COR-L47 (cell line): ENCODE data around the gene DENND10.
A peak's percentile ranks its signal among the peaks of the same experiment; 100 is the strongest.
"Not testable (repeated sequence)": the region's sequence is repeated elsewhere in the genome, so short reads cannot be mapped to it uniquely, and the experiment has no call there.

Experiments used
- DNase-seq: peaks from one replicate; lab custom pipeline; 2025; lab: John Stamatoyannopoulos, UW

The DENND10 gene, protein sequence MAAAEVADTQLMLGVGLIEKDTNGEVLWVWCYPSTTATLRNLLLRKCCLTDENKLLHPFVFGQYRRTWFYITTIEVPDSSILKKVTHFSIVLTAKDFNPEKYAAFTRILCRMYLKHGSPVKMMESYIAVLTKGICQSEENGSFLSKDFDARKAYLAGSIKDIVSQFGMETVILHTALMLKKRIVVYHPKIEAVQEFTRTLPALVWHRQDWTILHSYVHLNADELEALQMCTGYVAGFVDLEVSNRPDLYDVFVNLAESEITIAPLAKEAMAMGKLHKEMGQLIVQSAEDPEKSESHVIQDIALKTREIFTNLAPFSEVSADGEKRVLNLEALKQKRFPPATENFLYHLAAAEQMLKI

DNA sequence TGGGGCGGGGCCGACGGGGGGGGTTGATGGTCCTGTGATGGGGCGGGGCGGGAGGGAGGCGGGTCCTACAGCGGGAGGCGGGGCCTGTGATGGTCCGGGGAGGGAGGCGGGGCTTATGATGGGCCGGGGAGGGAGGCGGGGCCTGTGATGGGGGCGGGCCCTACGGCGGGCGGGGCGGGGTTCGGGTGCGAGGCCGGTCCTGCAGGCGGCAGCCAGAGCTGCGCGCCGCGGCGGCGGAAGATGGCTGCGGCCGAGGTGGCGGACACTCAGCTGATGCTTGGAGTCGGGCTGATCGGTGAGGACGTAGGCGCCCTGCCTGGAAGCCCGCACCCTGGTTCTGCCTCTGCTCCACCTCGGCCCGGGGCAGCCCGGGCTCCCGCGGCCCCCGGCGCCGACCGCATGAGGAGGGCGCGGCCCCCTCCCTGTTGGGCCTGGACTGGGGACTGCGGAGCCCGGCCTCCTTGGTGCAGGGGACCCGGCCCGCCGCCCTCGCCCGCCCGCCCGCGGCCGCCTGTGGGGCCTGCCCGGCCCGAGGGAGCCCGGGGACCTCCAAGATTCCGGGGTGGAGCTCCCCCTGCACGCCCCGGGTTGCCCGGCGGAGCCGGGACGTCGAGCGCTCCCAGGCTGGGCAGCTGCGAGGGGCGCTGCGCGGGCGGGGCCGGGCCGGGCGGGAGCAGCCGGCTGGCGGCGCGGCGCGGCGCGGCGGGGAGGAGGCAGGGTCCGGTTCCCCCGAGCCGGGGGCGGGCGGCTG lies at the start of gene DENND10:
DENND10 (plus strand) TSS at position 211 of the 751 bp plus-strand sequence; CDS start at position 241, 30 bp downstream.
- DNase-seq = peak; percentile 22

DNA sequence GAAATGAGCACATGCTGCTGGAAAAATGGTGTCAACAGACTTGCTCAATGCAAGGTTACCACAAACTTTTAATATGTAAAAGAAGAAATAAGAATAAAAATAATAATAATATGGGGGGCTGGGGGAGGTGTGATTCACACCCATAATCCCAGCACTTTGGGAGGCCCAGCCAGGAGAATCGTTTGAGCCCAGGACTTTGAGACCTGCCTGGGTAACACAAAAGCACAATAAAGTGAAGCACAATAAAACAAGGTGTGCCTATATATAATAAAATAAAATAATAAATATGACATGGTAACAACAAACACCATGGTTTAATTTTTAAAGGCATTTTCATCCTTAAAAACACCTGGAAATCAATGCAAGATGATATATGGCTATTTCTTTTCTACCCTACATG lies 48.4 kb upstream of the DENND10 start:
- no peak for DNase-seq

DNA sequence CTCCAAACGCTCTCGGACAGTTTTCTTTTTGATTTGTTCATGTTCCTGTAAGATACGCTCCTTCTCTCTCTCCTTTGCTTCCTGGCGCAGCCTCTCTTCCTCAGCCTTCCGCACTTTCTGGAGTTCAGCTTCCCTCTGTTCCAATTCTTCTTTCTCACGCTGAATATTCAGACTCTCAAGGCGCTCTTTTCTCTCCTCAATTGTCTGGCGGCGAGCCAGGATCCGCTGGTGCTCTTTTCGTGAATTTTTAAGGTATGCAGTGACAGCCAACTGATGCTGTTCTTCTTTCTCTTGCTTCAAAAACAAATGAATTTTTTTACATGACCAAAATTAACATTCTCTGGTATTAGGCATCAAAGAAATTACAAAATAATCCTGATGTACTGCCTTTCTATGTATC lies 45.9 kb upstream of the DENND10 start:
- no peak for DNase-seq

DNA sequence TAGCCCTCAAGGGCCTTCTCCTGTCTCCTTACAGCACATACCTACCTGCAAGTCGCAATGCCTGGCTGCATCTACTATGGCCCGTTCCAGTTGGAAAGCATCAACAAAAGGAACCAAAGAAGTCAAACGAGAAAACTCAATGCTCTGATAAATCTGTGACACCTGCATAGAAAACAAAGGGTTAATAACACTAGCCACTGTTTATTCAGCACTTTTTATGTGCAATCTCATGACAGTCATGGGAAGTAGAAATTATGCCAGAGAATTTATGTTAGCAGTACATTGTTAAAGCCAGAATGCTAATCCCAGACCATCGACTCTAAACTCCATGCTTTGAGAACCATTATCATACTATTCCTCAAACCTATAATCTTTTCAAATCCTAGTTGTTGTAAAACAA lies 44.4 kb upstream of the DENND10 start:
- no peak for DNase-seq

DNA sequence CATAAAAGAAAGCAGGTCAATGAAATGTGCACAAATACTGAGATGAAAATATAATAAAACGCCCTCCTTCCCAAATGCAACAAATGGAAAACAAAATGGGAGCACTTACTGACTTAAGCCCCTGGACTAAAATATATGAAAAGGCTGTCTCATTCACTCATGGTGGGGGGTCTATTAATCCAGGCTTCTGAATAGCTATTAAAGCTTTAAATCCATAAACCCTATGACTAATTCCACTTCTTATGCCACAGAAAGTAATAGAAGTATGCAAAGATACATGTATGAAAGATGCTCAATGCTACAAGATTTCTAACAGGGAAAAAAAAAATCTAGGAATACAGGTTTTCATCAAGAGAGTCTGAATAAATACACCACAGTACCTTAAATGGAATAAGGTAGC lies 43.8 kb upstream of the DENND10 start:
- DNase-seq = no peak

DNA sequence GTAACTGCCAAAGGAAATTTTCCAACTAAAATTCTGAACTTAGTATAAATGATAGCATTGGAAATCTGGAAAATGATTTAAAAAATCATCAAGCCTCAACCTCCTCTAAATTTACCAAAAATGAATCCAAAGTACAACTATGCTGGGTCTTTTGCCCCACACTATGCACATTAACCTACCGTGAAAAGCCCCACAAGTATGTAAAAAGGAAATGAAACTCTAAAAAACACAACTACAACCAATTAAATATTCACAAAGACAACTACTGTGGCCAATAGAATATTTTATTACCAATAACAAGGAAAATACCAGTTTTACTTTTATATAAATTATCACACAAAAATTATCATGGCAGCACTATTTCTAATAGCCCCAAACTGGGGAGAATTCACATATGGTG lies 42.6 kb upstream of the DENND10 start:
- DNase-seq = no peak

DNA sequence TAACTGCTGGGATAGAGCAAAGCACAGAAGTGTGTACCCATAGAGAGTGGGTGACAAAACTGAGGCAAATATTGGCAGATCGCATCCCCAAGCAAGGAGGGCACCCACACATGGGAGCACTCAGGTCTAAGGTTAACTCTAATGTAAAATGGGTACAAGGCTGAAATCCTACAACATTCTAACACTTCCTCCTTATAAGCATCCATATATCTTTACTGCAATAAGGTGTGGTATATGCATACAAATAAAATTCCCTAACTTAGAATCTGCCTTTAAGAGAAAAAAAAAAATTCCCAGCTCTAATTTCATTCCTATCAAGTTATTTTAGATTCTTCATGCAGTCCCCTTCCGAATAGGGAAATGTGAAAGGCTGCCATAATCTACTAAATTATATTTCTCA lies 42.0 kb upstream of the DENND10 start:
- no peak for DNase-seq

DNA sequence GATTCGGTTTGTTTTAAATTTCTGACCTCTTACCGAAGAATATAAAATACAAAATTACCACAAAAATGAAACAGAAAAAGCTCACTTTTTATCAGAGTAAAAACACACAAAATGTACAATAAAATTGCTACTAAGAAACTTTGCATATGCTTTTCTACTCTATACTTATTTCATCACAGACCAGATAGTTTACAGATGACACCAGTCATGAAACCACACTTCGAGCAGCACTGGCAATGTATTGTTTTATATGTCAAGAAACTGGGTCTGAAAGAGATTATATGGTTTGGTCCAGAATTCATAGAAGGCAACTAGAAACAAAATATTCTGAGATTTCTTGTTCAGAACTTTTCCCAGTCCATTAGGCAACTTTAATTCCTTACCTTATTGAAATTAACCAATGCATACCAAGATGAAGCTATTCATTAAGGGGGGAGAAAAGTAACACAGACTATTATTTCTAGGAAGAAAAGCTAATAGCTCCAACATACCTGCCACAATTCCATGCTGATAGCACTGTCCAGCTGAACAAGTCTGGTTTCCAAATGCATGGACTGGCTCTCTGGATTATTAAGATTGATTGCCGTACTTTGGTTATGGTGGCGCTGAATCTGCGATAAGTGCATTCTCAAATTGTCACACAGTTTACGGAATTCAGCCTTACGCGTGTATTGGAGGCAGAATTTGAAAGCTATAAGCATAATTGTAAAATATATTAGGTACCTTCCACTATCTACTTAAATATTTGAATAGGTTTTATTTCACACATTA lies 33.3 kb upstream of the DENND10 start:
- DNase-seq = no peak

DNA sequence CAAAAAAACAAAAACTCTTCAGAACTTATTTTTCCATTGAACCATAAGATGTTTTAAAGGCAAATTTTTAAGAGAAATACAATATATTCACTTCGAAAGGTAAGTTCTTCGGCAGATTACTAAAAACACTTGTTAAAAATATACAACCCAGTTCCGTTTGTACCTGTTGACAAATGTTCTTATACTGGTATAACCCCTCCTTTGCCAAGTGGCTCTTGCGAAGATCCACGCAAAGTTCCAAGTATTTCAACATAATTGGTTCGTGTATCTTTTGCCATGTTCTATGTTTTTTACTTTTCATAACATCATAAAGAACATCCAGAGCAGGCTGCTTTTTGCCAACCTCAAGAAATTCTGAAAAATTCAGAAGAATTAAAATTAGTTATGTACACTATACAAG lies 30.3 kb upstream of the DENND10 start:
- DNase-seq = no peak

DNA sequence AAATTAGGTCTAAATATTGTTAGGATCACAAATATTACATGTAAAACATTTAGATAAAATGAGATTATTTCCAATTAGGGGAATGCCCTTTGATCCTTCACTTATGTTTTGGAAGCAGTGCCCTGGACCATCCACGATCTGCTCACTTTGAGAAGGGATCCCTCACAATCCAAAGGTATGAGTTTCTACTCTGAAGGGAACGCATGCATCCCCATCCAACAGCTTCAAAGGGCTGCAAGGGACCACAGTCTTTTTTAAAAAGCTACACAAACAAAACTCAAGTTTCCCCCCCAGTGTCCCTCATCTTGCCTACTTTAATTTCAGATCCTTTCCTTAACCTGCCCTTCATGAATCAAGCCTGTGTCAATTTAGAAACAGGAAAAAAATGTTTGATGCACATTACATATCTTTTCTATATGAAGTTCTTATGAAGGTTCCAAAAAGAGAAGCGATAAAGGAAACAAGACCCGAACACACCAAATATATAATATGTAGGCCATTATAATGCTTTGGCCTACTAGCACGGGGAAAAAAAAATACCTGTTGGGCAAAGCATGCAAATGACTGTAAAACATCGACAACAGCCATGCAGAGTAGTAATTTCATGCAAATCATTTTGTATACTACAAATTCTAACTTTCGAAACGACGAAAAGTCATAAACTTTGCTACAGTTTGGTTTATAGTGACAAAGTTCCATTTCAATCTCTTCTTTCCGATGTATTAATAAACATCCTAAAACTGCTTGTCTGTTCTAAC lies 25.3 kb upstream of the DENND10 start:
- no peak for DNase-seq

DNA sequence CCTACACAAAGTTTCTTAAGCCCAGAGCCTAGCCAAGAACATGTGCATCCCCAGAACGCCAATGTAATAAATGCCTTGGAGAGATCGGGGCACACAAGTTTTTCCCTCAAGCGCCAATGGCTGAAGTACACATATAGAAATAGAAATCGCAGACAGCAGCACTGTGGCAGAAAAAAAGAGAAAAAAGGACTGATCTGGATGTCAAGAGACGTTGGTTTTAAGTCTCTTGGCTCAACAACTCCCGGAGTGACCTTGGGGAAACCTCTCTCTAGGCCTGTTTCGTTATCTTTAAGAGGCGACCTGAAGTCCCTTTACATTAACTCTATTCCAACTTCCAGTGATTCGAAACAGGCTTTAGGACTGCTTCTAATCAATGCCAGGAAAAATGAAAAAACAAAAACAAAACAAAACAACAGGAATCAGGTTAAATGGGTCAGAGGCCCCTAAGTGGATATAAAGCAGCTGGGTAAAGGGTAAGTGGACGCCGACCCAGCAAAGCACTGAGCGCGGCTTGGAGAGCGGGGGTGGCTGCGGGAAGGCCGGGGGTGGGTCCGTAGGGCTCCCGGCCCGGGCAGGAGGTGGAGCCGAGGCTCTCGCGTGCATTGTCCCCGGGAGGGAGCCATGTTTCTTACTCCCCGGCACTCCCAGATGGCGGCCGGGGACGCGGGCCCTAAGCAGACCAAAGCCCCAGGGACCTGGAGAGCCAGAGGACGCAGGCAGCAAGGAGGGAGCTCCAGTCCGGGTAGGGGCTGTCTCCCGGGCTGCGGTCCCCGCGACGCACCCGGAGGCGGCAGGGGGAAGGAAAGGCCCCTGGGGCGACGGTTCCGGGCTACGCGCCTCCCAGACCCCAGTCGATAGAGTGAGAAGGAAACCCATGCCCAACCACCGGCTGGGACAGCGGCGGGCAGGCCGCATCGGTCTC lies 24.1 kb upstream of the DENND10 start:
- DNase-seq = peak; percentile 21

DNA sequence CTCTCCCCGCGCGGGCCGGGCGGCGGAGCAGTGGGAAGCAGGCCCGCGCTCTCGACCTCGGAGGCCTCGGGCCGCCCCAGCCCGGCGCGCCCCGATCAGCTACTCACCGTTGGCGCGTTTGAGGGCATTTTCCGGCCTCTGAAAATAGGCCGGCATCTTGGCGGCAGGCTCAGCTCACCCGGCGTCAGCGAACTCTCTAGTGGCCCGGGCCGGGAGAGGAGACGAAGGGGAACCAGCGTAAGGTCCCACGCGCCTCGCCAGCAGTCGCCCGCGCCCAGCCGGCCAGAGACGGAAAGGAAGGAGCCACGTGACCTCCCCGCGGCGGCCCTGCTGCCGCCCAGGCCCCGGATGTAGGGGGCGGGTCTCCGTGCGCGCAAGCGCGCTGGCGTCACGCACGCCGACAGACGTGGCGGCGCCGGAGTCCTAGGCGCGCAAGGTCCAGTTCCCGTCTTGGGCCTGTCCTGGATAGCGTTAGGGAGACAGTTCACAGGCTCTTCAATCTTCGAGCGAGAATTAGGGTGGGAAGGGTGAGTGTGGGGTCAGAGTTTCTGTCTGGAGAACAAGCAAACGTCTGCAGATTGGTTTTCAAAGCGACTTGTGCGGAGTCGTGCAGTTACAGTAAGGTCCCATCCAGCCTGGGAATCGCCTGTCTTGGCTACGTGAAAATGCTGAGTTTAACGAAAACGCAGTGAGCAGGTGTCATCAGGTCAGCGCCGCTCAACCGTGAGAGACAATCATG lies 23.2 kb upstream of the DENND10 start, which contains the start of gene EIF3A:
EIF3A (minus strand) TSS at position 297 of the 739 bp plus-strand sequence; CDS start at position 156, 141 bp downstream.
- peak; percentile 44 for DNase-seq

DNA sequence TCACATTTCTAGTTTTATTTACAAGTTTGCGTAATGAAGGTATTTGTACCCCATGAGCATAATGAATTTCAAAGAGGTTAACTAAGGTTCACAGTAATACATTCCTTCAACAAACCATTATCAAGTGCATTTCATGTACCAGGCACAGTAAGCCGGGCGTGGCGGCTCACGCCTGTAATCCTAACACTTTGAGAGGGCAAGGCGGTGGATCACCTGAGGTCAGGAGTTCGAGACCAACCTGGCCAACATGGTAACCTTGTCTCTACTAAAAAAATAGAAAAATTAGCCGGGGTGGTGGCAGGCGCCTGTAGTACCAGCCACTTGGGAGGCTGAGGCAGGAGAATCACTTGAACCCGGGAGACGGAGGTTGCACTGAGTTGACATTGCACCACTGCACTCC lies 19.0 kb upstream of the DENND10 start:
- DNase-seq = no peak

DNA sequence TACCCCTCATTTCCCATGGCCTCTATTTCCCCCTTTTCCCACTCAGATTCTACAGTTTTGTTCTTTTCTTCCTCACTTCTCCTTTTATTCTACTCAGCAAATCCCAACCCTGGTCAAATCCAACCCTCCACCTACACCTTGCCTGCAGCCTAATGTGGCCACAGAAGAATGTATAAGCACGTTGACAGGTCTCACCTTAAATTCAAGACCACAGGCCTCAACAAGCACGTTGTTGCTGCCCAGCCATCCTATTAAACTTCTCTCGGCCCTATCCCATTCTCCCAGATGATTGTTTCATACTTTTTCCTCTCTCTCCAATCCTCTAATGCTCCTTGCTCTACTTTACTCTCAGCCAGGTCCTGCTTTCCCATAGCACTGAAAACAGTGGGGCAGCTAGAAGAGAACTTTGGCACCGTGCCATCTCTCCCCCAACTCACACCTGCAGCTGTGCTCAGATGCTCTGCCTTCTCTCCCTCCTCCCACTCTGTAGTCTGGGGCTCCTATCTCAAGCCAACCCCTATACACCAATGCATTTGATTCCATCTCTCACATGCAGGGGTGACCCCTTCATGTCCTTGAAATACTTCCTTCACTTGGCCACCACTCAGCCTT lies 16.5 kb upstream of the DENND10 start:
- DNase-seq = no peak

DNA sequence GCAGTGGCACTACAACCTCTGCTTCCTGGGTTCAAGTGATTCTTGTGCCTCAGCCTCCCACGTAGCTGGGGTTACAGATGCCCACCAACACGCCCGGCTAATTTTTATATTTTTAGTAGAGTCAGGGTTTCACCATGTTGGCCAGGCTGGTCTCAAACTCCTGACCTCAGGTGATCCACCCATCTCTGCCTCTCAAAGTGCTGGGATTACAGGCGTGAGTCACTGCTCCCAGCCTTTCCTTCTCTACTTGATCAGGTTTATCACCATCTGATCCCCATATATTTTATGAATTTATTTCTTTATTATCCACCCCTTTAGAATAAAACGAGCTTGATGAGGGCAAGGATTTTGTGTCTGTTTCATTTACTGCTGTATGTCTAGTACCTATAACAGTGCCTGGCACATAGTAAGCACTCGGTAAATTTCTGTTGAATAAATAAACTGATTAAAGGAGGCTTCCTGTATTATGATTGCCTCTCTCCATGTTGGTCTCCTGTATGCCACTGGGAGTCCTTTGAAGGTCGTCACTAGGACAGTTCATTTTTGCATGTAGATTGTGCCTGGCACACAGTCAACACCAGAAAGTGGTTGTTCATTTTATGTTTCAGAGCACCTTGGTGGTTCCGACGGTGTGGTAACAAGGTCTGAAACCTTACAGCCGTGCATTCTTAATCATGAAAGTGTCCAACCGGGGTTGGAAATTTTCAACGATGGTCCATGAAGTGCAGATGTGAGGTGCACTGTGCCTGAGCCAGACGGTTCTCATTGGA lies 13.7 kb upstream of the DENND10 start:
- no peak for DNase-seq

DNA sequence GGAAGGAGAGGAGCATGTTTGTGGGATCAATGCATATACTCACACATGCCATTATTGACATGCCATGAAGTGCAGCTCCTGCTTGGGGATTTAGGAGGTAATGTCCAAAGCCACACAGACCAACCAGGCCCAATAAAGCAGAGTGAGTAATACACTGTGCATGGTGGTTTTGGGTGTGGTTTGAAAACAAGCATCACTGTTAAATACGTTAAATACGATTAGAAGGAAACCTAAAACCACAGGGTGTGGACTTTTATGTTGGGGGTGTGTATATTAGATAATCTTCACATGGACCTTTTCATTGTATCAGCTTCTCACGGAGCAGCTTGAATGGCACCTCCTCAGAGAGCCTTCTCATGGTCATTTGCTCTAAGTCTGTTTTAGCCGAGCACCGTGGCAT lies 12.9 kb upstream of the DENND10 start:
- no peak for DNase-seq

DNA sequence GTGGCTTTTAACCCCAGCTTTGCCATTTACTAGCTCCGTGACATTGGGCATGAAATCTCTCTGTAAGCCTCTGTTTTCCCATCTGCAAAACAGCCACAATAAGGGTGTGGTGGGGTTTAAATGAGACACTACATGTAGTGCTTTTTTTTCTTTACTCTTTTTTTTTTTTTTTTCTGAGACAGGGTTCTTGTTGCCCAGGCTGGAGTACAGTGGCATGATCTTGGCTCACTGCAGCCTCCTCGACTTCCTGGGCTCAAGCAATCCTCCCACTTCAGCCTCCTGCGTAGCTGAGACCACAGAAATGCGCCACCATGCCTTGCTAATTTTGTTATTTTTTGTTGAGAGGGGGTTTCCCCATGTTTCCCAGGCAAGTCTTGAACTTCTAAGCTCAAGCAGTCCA lies 8.3 kb upstream of the DENND10 start:
- no peak for DNase-seq

DNA sequence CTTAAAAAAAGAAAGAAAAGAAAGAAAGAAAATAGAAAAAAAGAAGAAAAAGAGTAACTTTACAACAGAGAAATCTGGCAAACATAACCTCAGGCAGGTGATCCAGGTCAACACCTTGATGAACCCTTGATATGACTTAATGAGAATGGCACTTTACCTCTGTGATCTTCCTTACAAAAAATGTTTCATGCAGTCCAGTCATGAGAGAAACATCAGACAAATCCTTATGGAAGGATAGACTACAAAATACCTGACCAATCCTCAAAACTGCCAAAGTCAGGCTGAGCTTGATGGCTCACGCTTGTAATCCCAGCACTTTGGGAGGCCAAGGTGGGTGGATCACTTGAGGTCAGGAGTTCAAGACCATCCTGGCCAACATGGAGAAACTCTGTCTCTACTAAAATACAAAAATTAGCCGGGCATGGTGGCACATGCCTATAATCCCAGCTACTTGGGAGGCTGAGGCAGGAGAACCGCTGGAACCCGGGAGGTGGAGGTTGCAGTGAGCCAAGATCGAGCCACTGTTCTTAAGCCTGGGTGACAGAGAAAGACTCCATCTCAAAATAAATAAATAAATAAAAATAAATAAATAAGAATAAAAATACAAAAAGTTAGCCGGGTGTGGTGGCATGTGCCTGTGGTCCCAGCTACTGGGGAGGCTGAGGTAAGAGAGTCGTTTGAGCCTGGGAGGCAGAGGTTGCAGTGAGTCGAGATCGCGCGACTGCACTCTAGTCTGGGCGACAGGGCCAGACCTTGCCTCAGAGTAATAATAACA lies 7.1 kb upstream of the DENND10 start:
- not testable (repeated sequence) for DNase-seq
